Activated CD4-positive, alpha-beta T cell treated with anti-CD3 and anti-CD28 coated beads, Interleukin-2, Interleukin-6, amounts not matched to agents 100 ng/mL and 50 ng/mL, durations not matched to agents 16 hours and 8 hours (primary cell): Measurements from ENCODE around the gene METTL25.

ENCODE experiments used
- DNase-seq: peaks from one replicate; pipeline ENCODE4 v3.0.0-alpha.2; 2020

Gene METTL25

GRCh38 chr12:82408844-82409243 lies 50.5 kb downstream of the METTL25 start:
- DNase-seq = no peak

- DNase-seq = no peak
Observed at GRCh38 chr12:82411546-82412230, 53.4 kb downstream of the METTL25 start.

GRCh38 chr12:82412246-82412645 lies 53.9 kb downstream of the METTL25 start:
- no peak for DNase-seq

- DNase-seq = no peak
Observed at GRCh38 chr12:82414044-82414443, 55.7 kb downstream of the METTL25 start.

GRCh38 chr12:82414926-82415325 lies 56.6 kb downstream of the METTL25 start:
- no peak for DNase-seq

- DNase-seq = no peak
Observed at GRCh38 chr12:82415402-82415801, 57.1 kb downstream of the METTL25 start.

GRCh38 chr12:82425241-82425640 lies 66.9 kb downstream of the METTL25 start:
- DNase-seq = no peak

- no peak for DNase-seq
Observed at GRCh38 chr12:82426081-82426480, 67.8 kb downstream of the METTL25 start.

GRCh38 chr12:82426586-82426985 lies 68.3 kb downstream of the METTL25 start:
- DNase-seq = no peak

- no peak for DNase-seq
Observed at GRCh38 chr12:82430541-82431145, 72.3 kb downstream of the METTL25 start.

GRCh38 chr12:82434392-82434911 lies 76.1 kb downstream of the METTL25 start:
- DNase-seq = no peak

GRCh38 chr12:82436354-82436753 lies 78.0 kb downstream of the METTL25 start:
- DNase-seq = no peak

GRCh38 chr12:82437744-82438143 lies 79.4 kb downstream of the METTL25 start:
- peak; percentile 12 for DNase-seq

- peak; percentile 12 for DNase-seq
Observed at GRCh38 chr12:82438356-82438755, 80.0 kb downstream of the METTL25 start.

GRCh38 chr12:82440885-82441284 lies 82.6 kb downstream of the METTL25 start:
- DNase-seq = no peak

GRCh38 chr12:82448911-82449578 lies 90.7 kb downstream of the METTL25 start:
- no peak for DNase-seq

GRCh38 chr12:82456633-82457032 lies 98.3 kb downstream of the METTL25 start:
- no peak for DNase-seq

- no peak for DNase-seq
Observed at GRCh38 chr12:82458101-82458500, 99.8 kb downstream of the METTL25 start.

- no peak for DNase-seq
Observed at GRCh38 chr12:82461393-82461792, 103.1 kb downstream of the METTL25 start.

GRCh38 chr12:82461836-82462235 lies 103.5 kb downstream of the METTL25 start:
- DNase-seq = no peak

- no peak for DNase-seq
Observed at GRCh38 chr12:82468563-82468962, 110.2 kb downstream of the METTL25 start.

GRCh38 chr12:82470906-82471512 lies 112.7 kb downstream of the METTL25 start:
- no peak for DNase-seq

- no peak for DNase-seq
Observed at GRCh38 chr12:82473111-82473754, 114.9 kb downstream of the METTL25 start.
